ENCODE data around the gene POC1B.

- no peak for TF ChIP-seq FOXK2 (IDR thresholded peaks at IDR 0.05)
- no peak for TF ChIP-seq TARDBP (IDR thresholded peaks at IDR 0.05)
- no peak for TF ChIP-seq ELF4 (IDR thresholded peaks at IDR 0.05)
- TF ChIP-seq PKNOX1 (IDR thresholded peaks at IDR 0.05): no peak
- no peak for TF ChIP-seq BHLHE40 (IDR thresholded peaks at IDR 0.05; ENCODE audit: borderline replicate concordance)
- TF ChIP-seq NFRKB (IDR thresholded peaks at IDR 0.05): no peak
- TF ChIP-seq SUZ12 (IDR thresholded peaks at IDR 0.05): no peak
- no peak for TF ChIP-seq LEF1 (IDR thresholded peaks at IDR 0.05; ENCODE audit: borderline replicate concordance)
- TF ChIP-seq FOXA1 (IDR thresholded peaks at IDR 0.05): no peak
Measured at GRCh38 chr12:89456565-89456964, 69.3 kb downstream of the POC1B start.
